IMR-90 (cell line): Measurements from ENCODE around the gene DPH2. TPM values are rescaled to one million over a fixed set of nuclear protein-coding genes. Genes with fewer than 3 reads are reported as not detected.

Source experiments
- ATAC-seq: fragments of 200-7000 bp; cut with Tn5 transposase; 2 replicates; pipeline ENCODE4 v1.9.1; 2020; ENCODE audit warnings: low read depth, mild to moderate bottlenecking, moderate library complexity
- BruUV-seq: library from RNA; stranded (reverse); fragments of 400-500 nt; replicated peaks from 2 replicates; lab custom pipeline; 2021; lab: Mats Ljungman, UMichigan
- CTCF ChIA-PET: fragments of 300-600 bp; formaldehyde crosslinking; extraction: SDS; loops from one replicate; lab custom pipeline; 2021; ENCODE audit warnings: antibody characterized with exemption; lab: Yijun Ruan, JAX
- POLR2A ChIA-PET: fragments of 300-600 bp; sonication (Branson Sonifier 250); formaldehyde crosslinking; loops from one replicate; lab custom pipeline; 2022; ENCODE audit warnings: antibody characterized with exemption; ENCODE audit not compliant: unreplicated experiment; lab: Charles Lee
- DNase-seq: peaks from one replicate; pipeline ENCODE4 v3.0.0; 2013
- H2AFZ ChIP-seq: replicated peaks from 2 replicates; pipeline ENCODE3; 2013; ENCODE audit warnings: low read length, mild to moderate bottlenecking; ENCODE audit not compliant: poor library complexity
- H2AK5ac ChIP-seq: 2 replicates; pipeline ENCODE4 v1.6.1; 2013; ENCODE audit warnings: low read depth, low read length, inconsistent platforms
- H2AK9ac ChIP-seq: replicated peaks from 2 replicates; pipeline ENCODE3; 2013; ENCODE audit warnings: mild to moderate bottlenecking, low read depth, low read length, moderate library complexity; ENCODE audit not compliant: poor library complexity
- H2BK120ac ChIP-seq: 2 replicates; pipeline ENCODE4 v1.6.1; 2013; ENCODE audit warnings: low read depth, low read length, inconsistent platforms
- H2BK15ac ChIP-seq: 3 replicates; pipeline ENCODE4 v1.6.1; 2013; ENCODE audit warnings: low read depth, low read length, inconsistent platforms
- H2BK20ac ChIP-seq: 2 replicates; pipeline ENCODE4 v1.6.1; 2013; ENCODE audit warnings: low read depth, mild to moderate bottlenecking, inconsistent platforms, low read length, moderate library complexity
- H2BK5ac ChIP-seq: 2 replicates; pipeline ENCODE4 v1.6.1; 2013; ENCODE audit warnings: mild to moderate bottlenecking, low read depth, low read length, inconsistent platforms; ENCODE audit not compliant: poor library complexity, severe bottlenecking
- H3K14ac ChIP-seq: replicated peaks from 2 replicates; pipeline ENCODE4 v1.6.1; 2013; ENCODE audit warnings: low read depth, low read length, inconsistent platforms
- H3K18ac ChIP-seq: 2 replicates; pipeline ENCODE4 v1.6.1; 2013; ENCODE audit warnings: low read depth, low read length, control low read depth
- H3K23ac ChIP-seq: 2 replicates; pipeline ENCODE4 v1.6.1; 2013; ENCODE audit warnings: low read depth, low read length, inconsistent platforms
- H3K27ac ChIP-seq: 2 replicates; pipeline ENCODE4 v1.5.1; 2013; ENCODE audit warnings: mild to moderate bottlenecking, control low read depth, low read length; ENCODE audit not compliant: insufficient read depth
- H3K27me3 ChIP-seq: 2 replicates; pipeline ENCODE4 v1.6.1; 2013; ENCODE audit warnings: low read length; ENCODE audit not compliant: control insufficient read depth, insufficient read depth
- H3K36me3 ChIP-seq: 2 replicates; pipeline ENCODE4 v1.6.1; 2013; ENCODE audit warnings: low read length, mixed read lengths; ENCODE audit not compliant: control insufficient read depth, insufficient read depth
- H3K4ac ChIP-seq: 2 replicates; pipeline ENCODE4 v1.6.1; 2013; ENCODE audit warnings: low read depth, low read length, inconsistent platforms
- H3K4me1 ChIP-seq: 2 replicates; pipeline ENCODE4 v1.6.1; 2013; ENCODE audit warnings: low read length, mixed read lengths; ENCODE audit not compliant: control insufficient read depth, insufficient read depth
- H3K4me2 ChIP-seq: 2 replicates; pipeline ENCODE4 v1.6.1; 2013; ENCODE audit warnings: low read depth, mild to moderate bottlenecking, control low read depth, low read length, moderate library complexity
- H3K4me3 ChIP-seq: 2 replicates; pipeline ENCODE4 v1.5.1; 2013; ENCODE audit warnings: low read depth, mild to moderate bottlenecking, control low read depth, low read length, moderate library complexity; ENCODE audit not compliant: insufficient read depth
- H3K56ac ChIP-seq: 2 replicates; pipeline ENCODE4 v1.6.1; 2013; ENCODE audit warnings: low read length, inconsistent platforms; ENCODE audit not compliant: insufficient read depth; ENCODE audit errors: extremely low read depth
- H3K79me1 ChIP-seq, 2 experiments: 2 replicates each; pipeline ENCODE4 v1.6.1; 2013; ENCODE audit warnings: low read length in 2 of 2, inconsistent platforms in 1 of 2, low read depth in 1 of 2
- H3K9ac ChIP-seq: 2 replicates; pipeline ENCODE4 v1.6.1; 2013; ENCODE audit warnings: low read depth, low read length, control low read depth
- H3K9me1 ChIP-seq: 2 replicates; pipeline ENCODE4 v1.6.1; 2013; ENCODE audit warnings: low read length, inconsistent platforms; ENCODE audit not compliant: insufficient read depth
- H3K9me3 ChIP-seq: 2 replicates; pipeline ENCODE4 v1.6.1; 2013; ENCODE audit warnings: low read length; ENCODE audit not compliant: control insufficient read depth, insufficient read depth
- H4K20me1 ChIP-seq: 2 replicates; pipeline ENCODE4 v1.6.1; 2013; ENCODE audit warnings: low read length, inconsistent platforms; ENCODE audit not compliant: insufficient read depth
- H4K5ac ChIP-seq: 2 replicates; pipeline ENCODE4 v1.6.1; 2013; ENCODE audit warnings: mild to moderate bottlenecking, low read depth, low read length, control low read depth
- H4K8ac ChIP-seq, 2 experiments: 2 replicates each; pipeline ENCODE4 v1.6.1; 2013; ENCODE audit warnings: low read depth in 2 of 2, low read length in 2 of 2, control low read depth in 1 of 2, inconsistent platforms in 1 of 2
- H4K91ac ChIP-seq: 2 replicates; pipeline ENCODE4 v1.6.1; 2013; ENCODE audit warnings: low read depth, low read length, inconsistent platforms; ENCODE audit not compliant: insufficient read depth
- BHLHE40 ChIP-seq: fragments of 150-350 bp; IDR thresholded peaks from 2 replicates; pipeline ENCODE4 v1.6.1; 2016; ENCODE audit warnings: mild to moderate bottlenecking, low read depth, low read length
- CEBPB ChIP-seq: IDR thresholded peaks from 2 replicates; pipeline ENCODE4 v1.6.1; 2012; ENCODE audit warnings: low read depth, low read length, improper control_type of control experiment
- CHD1 ChIP-seq: IDR thresholded peaks from 2 replicates; pipeline ENCODE4 v1.6.1; 2012; ENCODE audit warnings: low read depth, low read length, improper control_type of control experiment
- FOS ChIP-seq: fragments of 150-350 bp; IDR thresholded peaks from 2 replicates; pipeline ENCODE4 v1.6.1; 2016; ENCODE audit warnings: low read depth, low read length
- MAFK ChIP-seq: IDR thresholded peaks from 2 replicates; pipeline ENCODE4 v1.6.1; 2012; ENCODE audit warnings: low read depth, low read length, improper control_type of control experiment
- MAZ ChIP-seq: IDR thresholded peaks from 2 replicates; pipeline ENCODE4 v1.6.1; 2012; ENCODE audit warnings: low read depth, mild to moderate bottlenecking, low read length, improper control_type of control experiment, moderate library complexity, borderline replicate concordance
- MXI1 ChIP-seq: IDR thresholded peaks from 2 replicates; pipeline ENCODE4 v1.6.1; 2012; ENCODE audit warnings: low read depth, mild to moderate bottlenecking, low read length, moderate library complexity, borderline replicate concordance
- NFE2L2 ChIP-seq: fragments of 150-350 bp; IDR thresholded peaks from 2 replicates; pipeline ENCODE4 v1.6.1; 2016; ENCODE audit warnings: low read depth, mild to moderate bottlenecking, low read length
- POLR2A ChIP-seq: IDR thresholded peaks from 2 replicates; pipeline ENCODE4 v1.6.1; 2012; ENCODE audit warnings: mild to moderate bottlenecking, low read depth, low read length
- RAD21 ChIP-seq: IDR thresholded peaks from 2 replicates; pipeline ENCODE4 v1.6.1; 2012; ENCODE audit warnings: low read length, improper control_type of control experiment
- RCOR1 ChIP-seq: IDR thresholded peaks from 2 replicates; pipeline ENCODE4 v1.6.1; 2012; ENCODE audit warnings: mild to moderate bottlenecking, low read length, improper control_type of control experiment; ENCODE audit not compliant: insufficient replicate concordance
- RFX5 ChIP-seq: IDR thresholded peaks from 2 replicates; pipeline ENCODE4 v1.8.0; 2012; ENCODE audit warnings: low read depth, mild to moderate bottlenecking, low read length, moderate library complexity
- SMC3 ChIP-seq: fragments of 150-350 bp; IDR thresholded peaks from 2 replicates; pipeline ENCODE4 v1.6.1; 2016; ENCODE audit warnings: low read depth, mild to moderate bottlenecking, antibody characterized with exemption, low read length, moderate library complexity
- WGBS, 2 experiments: methylation state at CpG; one replicate each; pipeline versions ENCODE4 v1.1.5 to v1.1.7; 2013; ENCODE audit warnings: missing lambda C conversion rate in 2 of 2; ENCODE audit not compliant: insufficient read length in 1 of 2; ENCODE audit errors: extremely low coverage in 2 of 2; 5-methylcytosine and 5-hydroxymethylcytosine counted together
- dilution Hi-C: fragments of 300-500 bp; cut with HindIII; formaldehyde crosslinking; loops from one replicate; pipeline ENCODE4 v1.14.3; 2018; ENCODE audit warnings: low sequenced_read_pairs; ENCODE audit not compliant: unreplicated experiment
- in situ Hi-C: fragments of 300-500 bp; cut with MboI; formaldehyde crosslinking; loops from 3 replicates; pipeline ENCODE4 v1.14.3; 2019; ENCODE audit warnings: low sequenced_read_pairs, inconsistent platforms, mixed read lengths
- intact Hi-C: fragments of 100-400 bp; cut with micrococcal nuclease; formaldehyde crosslinking; loops from 2 replicates; pipeline ENCODE4 v1.10.0; 2022
- polyA plus RNA-seq, 3 experiments: library from polyadenylated mRNA; depleted of rRNA; stranded (reverse); fragments of >200 nt; gene quantifications; 2 replicates each; pipeline ENCODE4 v1.2.3, GENCODE V29; 2012; ENCODE audit warnings: low replicate concordance in 1 of 3
- total RNA-seq: library from RNA; depleted of rRNA; stranded (reverse); fragments of >200 nt; gene quantifications from 2 replicates; pipeline ENCODE4 v1.2.3, GENCODE V29; 2012
- TF ChIP-seq, protein P1 (sequence below): conservative IDR thresholded peaks from 2 replicates; pipeline ENCODE4 v1.5.1; 2012; ENCODE audit warnings: mild to moderate bottlenecking, low read depth, low read length, improper control_type of control experiment
- TF ChIP-seq, protein P2 (sequence below): fragments of 150-350 bp; IDR thresholded peaks from 2 replicates; pipeline ENCODE4 v1.6.1; 2017; ENCODE audit warnings: mild to moderate bottlenecking, antibody characterized with exemption, low read length, low read depth
- TF ChIP-seq, protein P3 (sequence below): fragments of 150-350 bp; IDR thresholded peaks from 2 replicates; pipeline ENCODE4 v1.6.1; 2016; ENCODE audit warnings: low read depth, mild to moderate bottlenecking, low read length, moderate library complexity, borderline replicate concordance

The DPH2 gene
- total and polyA plus RNA-seq, 2 of the 4 experiments (the other 2 are of a cell fraction) = 21.0 to 32.2 TPM

DNA sequence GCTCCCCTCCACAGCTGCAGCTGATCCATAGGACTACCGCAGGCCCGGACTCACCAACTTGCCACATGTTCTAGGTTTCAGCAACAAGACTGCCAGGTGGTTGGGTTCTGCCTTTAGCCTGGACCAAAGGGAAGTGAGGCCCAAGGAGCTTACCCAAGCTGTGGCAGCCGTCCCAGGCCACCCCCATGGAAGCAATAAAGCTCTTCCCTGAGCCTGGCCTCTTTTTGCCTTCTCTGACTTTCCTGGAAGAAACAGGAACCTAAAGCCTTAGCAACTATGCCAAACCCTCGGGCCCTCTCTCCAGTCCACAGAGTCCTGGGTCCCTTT lies 38.9 kb upstream of the DPH2 start:
- peaks cover 6% of the 10 kb centered on the region for H3K36me3 ChIP-seq
- no peak for ATAC-seq
- peaks cover 6% of the 10 kb centered on the region for H3K9me1 ChIP-seq
- no peak overlapping the region for H3K4ac ChIP-seq
- no peak overlapping the region for H2AFZ ChIP-seq
- ChIA-PET POLR2A (no interaction called here), CTCF (interaction anchor here (1.9 kb wide), 1 partner anchor 168 kb away, joined by 7 read pairs; no protein-coding TSS in a partner anchor)
- intact Hi-C loops = loop anchor here (5.0 kb wide), 1 partner anchor 79 kb away; no protein-coding TSS in a partner anchor
- H2BK120ac ChIP-seq = no peak overlapping the region
- H3K27ac ChIP-seq = no peak overlapping the region
- no peak overlapping the region for H3K4me2 ChIP-seq
- H4K5ac ChIP-seq = no peak overlapping the region
- no peaks in the 10 kb centered on the region for H4K20me1 ChIP-seq
- H2AK5ac ChIP-seq = no peak overlapping the region
- no peak overlapping the region for H3K23ac ChIP-seq
- H3K56ac ChIP-seq = no peak overlapping the region
- in situ Hi-C loops = loop anchor here (5.0 kb wide), 1 partner anchor 159 kb away; no protein-coding TSS in a partner anchor
- H4K8ac ChIP-seq = no peak overlapping the region
- no TSS peak for BruUV-seq
- no peak overlapping the region for H4K91ac ChIP-seq
- dilution Hi-C loops = no loop called here
- no peak overlapping the region for H2BK15ac ChIP-seq
- no peak overlapping the region for H3K9ac ChIP-seq
- no peak overlapping the region for H3K18ac ChIP-seq
- H2BK5ac ChIP-seq = no peak overlapping the region
- H3K79me1 ChIP-seq = peaks cover 0 to 13% of the 10 kb centered on the region in 2 experiments; a peak in 1 of 4 replicates
- TF ChIP-seq, protein P1, sequence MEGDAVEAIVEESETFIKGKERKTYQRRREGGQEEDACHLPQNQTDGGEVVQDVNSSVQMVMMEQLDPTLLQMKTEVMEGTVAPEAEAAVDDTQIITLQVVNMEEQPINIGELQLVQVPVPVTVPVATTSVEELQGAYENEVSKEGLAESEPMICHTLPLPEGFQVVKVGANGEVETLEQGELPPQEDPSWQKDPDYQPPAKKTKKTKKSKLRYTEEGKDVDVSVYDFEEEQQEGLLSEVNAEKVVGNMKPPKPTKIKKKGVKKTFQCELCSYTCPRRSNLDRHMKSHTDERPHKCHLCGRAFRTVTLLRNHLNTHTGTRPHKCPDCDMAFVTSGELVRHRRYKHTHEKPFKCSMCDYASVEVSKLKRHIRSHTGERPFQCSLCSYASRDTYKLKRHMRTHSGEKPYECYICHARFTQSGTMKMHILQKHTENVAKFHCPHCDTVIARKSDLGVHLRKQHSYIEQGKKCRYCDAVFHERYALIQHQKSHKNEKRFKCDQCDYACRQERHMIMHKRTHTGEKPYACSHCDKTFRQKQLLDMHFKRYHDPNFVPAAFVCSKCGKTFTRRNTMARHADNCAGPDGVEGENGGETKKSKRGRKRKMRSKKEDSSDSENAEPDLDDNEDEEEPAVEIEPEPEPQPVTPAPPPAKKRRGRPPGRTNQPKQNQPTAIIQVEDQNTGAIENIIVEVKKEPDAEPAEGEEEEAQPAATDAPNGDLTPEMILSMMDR = no peak
- no peak for TF ChIP-seq POLR2A
- TF ChIP-seq, protein P2, sequence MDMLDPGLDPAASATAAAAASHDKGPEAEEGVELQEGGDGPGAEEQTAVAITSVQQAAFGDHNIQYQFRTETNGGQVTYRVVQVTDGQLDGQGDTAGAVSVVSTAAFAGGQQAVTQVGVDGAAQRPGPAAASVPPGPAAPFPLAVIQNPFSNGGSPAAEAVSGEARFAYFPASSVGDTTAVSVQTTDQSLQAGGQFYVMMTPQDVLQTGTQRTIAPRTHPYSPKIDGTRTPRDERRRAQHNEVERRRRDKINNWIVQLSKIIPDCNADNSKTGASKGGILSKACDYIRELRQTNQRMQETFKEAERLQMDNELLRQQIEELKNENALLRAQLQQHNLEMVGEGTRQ = no peak
- TF ChIP-seq RAD21 = no peak
- TF ChIP-seq RCOR1 = no peak
- no peak for TF ChIP-seq MAZ
- no peak for TF ChIP-seq CEBPB
- no peak for TF ChIP-seq SMC3
- TF ChIP-seq RFX5 = no peak
- TF ChIP-seq MXI1 = no peak
- TF ChIP-seq, protein P3, sequence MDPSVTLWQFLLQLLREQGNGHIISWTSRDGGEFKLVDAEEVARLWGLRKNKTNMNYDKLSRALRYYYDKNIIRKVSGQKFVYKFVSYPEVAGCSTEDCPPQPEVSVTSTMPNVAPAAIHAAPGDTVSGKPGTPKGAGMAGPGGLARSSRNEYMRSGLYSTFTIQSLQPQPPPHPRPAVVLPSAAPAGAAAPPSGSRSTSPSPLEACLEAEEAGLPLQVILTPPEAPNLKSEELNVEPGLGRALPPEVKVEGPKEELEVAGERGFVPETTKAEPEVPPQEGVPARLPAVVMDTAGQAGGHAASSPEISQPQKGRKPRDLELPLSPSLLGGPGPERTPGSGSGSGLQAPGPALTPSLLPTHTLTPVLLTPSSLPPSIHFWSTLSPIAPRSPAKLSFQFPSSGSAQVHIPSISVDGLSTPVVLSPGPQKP = no peak
- no peak for TF ChIP-seq CHD1
- no peak for TF ChIP-seq BHLHE40
- TF ChIP-seq MAFK = no peak
- no peak for TF ChIP-seq FOS
- no peak for TF ChIP-seq NFE2L2
- peaks cover 6% of the 10 kb centered on the region for H3K4me1 ChIP-seq
- WGBS, 2 experiments = 93% methylated on average over 3 of the region's 4 CpGs; no CpG with 5 or more reads in 1 of the 2 experiments
- peaks cover 5% of the 10 kb centered on the region for H3K9me3 ChIP-seq
- no peak overlapping the region for H3K14ac ChIP-seq
- DNase-seq = no peak
- H3K4me3 ChIP-seq = no peak overlapping the region
- no peak overlapping the region for H2AK9ac ChIP-seq
- no peak overlapping the region for H2BK20ac ChIP-seq
- no peaks in the 10 kb centered on the region for H3K27me3 ChIP-seq
